NCI-H1436 treated with DMSO at 0.1 percent for 48 hours (cell line): ENCODE data around the gene TLDC2.
"Not testable (repeated sequence)": the region's sequence is repeated elsewhere in the genome, so short reads cannot be mapped to it uniquely, and the experiment has no call there.

Experiments used
- DNase-seq: peaks from one replicate; lab custom pipeline; 2025; lab: John Stamatoyannopoulos, UW

TLDC2 gene

DNA sequence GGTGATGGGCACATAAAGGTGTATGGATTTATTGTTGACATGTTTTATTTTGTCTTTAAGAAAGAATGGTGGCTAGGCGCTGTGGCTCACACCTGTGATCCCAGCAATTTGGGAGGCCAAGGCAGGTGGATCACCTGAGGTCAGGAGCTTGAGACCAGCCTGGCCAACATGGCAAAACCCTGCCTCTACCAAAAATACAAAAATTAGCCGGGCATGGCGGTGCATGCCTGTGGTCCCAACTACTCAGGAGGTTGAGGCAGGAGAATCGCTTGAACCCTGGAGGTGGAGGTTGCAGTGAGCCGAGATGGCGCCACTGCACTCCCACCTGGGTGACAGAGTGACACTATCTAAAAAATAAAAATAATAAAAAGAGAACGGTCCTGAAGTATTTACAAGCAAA is 30.1 kb downstream of the TLDC2 start:
- DNase-seq = not testable (repeated sequence)

DNA sequence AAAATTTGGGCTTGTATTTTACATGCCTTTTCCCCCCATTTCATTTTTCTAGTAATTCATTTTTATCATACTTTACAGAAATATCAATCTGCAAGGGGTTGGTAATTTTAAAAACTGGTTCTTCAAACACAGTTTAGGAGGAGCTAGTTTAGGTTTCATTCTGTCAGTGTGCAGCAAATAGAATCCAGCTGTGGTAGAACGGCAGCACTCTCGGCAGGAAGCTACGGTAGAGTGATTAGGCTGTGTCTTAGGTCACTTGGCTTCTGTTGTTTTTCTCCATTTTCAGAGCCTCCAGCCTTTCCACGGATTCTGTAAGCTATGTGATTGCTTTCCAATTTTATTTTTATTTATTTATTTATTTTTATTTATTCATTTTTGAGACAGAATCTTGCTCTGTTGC is 32.7 kb downstream of the TLDC2 start:
- DNase-seq = no peak

DNA sequence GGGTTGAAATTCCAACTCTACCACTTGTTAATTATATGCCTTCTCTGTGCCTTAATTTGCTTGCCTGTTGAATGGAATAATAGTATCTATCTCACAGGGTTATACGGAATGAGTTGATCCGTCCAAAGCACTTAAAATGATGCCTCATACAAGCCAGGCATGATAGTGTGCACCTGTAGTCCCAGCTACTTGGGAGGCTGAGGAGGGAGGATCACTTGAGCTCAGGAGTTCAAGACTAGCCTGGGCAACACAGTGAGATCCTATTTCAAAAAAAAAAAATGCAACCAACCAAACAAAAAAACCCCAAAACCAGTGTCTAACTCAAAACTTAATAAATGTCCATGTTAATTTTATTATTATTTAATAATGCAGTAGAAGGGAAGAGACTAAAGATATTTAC is 40.3 kb downstream of the TLDC2 start:
- no peak for DNase-seq

DNA sequence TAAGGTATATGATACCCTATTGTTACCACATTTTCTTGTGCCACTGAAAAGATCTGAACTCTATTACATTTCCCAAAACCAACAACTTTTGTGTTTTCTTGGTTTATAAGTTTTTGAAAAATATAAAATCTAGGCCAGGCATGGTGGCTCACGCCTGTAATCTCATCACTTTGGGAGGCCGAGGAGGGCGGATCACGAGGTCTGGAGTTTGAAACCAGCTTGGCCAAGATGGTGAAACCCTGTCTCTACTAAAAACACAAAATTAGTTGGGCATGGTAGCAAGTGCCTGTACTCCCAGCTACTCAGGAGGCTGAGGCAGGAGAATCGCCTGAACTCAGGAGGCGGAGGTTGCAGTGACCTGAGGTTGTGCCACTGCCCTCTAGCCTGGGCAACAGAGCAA is 41.3 kb downstream of the TLDC2 start:
- no peak for DNase-seq

DNA sequence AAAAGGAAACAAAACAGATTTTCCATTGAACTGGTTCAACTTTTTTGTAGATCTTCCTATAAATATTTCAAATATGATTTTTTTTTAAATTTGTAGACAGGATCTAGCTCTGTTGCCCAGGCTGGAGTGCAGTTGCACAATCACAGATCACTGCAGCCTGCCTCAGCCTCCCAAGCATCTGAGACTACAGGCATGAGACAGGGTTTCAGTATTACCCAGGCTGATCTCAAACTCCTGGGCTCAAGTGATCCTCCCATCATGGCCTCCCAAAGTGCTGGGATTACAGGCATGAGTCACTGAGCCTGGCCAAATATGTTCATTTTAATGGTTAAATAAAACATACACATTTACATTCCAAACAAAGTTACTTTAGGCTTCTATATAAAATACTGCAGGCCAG is 42.0 kb downstream of the TLDC2 start:
- DNase-seq = no peak

DNA sequence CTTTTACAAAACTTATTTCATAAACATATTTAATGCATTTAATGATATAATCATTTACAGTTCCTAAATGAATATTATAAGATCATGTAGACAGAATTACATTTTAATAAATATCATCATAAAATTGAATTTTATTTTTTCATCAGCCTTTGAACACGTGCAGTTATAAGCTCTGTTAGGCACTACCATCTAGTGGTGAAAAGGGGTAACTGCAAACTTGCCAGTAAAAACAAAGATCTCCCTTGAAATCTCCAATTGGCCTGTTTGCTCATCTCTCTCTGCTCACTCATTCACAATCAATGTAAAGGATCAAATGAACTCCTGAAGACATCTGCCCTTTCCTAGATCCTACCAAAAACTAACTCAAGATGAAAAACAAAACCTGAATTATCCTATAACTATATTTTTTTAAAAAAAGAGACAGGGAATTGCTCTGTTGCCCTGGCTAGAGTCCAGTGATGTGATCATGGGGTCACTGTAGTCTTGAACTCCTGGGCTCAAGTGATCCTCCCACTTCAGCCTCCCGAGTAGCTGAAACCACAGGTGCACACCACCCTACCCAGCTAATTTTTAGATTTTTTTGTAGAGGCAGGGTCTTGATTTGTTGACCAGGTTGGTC is 43.9 kb downstream of the TLDC2 start:
- DNase-seq = no peak

DNA sequence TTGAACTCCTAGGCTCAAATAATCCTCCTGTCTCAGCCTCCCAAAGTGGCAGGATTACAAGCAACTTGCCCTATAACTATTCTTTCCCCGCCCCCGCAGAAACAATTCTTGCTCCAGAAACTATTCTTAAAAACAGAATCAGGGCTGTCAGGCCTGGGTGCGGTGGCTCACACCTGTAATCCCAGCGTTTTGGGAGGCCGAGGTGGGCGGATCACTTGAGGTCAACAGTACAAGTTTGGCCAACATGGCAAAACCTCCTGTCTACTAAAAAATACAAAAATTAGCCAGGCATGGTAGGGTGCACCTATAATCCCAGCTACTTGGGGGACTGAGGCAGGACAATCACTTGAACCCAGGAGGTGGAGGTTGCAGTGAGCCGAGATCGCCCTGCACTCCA is 44.4 kb downstream of the TLDC2 start:
- DNase-seq = no peak

DNA sequence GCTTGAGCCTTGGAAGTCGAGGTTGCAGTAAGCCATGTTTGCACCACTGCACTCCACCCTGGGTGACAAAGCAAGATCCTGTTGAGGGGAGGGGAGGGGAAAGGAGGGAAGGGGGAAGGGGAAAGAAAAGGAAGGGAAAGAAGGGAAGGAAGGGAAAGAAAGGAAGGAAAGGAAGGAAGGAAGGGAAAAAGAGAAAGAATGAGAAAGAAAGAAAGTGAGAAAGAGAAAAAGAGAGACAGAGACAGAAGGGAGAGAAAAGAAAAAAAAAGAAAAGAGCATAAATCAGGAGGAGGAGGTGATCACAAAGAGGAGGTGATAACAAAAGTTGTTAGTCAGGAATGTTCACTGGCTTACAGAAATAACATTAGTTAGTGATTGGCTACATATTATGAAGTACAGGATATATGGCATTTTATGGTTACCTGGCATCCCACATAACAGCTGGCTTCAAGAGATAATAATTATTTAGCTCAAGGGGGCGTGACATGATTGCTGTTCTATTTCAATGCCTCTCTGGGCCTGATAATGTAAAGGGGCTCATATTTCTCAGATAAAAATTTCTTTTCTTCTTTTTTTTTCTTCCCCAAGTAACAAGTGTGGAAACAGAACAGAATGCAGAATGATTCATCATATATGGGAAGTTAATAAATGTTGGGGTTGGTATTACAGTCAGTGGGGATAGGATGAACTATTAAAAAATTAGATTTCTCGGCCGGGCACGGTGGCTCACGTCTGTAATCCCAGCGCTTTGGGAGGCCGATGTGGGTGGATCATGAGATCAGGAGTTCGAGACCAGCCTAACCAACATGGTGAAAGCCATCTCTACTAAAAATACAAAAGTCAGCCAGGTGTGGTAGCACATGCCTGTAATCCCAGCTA is 48.5 kb downstream of the TLDC2 start:
- DNase-seq = no peak

DNA sequence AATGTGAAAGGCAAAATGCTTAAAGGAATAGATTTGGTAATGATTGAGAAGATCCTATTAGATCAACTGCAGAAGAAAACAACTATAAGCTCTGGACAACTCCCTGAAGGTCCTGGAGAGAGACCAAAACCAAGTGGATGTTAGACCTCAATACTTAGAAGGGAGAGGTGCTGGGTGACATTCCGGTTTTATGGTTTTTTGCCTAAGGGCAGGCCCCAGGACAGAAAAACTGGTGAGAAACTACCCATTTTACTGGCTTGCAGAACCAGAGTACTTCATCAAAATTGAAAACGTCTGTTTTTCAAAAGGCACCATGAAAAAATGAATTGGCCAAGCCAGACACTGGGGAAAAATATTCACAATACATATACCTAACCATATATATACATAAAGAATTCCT is 49.3 kb downstream of the TLDC2 start:
- no peak for DNase-seq

DNA sequence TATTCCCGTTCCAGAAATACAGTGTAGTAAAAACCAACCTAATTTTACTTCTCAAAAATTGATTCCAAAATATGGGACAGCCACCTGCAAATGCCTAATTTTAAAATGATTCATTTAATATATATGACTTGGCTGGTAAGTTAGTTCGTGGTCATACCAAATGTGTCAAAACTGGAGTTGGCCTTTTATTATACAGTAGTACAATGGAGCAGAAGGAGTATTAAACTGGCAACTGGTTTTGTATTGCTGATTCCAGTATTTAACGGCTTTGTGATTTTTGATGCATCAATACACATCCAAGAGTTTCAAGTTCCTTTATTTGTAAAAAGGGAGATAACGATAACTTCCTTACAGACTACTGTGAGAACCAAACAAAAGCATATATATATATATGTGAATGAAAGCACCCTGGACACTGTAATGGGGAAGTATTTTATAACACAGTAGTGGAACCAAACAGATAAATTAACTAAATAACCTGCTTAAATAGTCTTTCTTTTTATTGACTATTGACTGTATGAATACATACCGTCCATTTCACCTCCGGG is 50.8 kb downstream of the TLDC2 start:
- no peak for DNase-seq

DNA sequence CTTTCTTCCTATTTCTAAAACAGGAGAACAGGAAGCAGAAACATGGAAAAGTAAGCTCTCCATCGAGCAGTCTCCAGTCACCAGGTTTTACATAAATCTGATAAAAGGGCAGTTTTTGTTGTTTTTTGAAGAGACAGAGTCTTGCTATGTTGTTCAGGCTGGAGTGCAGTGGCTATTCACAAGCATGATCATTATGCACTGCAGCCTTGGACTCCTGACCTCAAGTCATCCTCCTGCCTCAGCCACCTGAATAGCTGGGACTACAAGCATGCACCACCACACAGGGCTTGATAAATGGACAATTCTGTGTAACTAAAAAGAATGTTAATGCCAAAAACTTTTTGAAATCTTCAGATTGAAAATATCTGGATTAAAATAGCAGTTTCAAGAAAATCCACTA is 51.8 kb downstream of the TLDC2 start:
- no peak for DNase-seq

DNA sequence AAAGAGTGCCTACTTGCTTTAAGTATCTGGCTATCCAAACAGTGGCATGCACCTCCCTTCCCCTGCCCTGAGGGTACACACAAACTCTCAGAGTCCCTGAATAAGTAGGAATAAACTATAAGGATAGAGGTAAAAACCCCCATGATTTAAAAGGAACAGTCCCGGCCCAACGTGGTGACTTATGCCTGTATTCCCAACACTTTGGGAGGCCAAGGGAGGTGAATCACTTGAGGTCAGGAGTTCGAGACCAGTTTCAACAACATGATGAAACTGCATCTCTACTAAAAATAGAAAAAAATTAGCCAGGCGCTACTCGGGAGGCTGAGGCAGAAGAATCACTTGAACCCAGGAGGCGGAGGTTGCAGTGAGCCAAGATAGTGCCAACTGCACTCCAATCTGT is 53.4 kb downstream of the TLDC2 start:
- DNase-seq = no peak

DNA sequence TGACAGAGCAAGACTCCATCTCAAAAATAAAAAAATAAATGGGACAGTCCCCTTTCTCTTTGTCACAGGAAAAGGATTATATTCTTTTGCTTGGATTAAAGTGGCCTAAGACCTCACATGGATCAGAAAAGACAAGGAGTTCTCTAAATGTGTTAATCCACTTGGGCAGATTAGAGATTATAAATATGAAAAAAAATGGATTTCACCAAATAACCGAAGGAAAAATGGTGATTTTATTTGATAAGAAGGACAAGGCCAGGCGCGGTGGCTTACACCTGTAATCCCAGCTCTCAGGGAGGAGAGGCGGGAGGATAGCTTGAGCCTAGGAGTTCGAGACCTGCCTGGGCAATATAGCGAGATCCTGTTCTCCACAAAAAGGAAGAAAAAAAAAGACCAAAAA is 53.8 kb downstream of the TLDC2 start:
- no peak for DNase-seq

DNA sequence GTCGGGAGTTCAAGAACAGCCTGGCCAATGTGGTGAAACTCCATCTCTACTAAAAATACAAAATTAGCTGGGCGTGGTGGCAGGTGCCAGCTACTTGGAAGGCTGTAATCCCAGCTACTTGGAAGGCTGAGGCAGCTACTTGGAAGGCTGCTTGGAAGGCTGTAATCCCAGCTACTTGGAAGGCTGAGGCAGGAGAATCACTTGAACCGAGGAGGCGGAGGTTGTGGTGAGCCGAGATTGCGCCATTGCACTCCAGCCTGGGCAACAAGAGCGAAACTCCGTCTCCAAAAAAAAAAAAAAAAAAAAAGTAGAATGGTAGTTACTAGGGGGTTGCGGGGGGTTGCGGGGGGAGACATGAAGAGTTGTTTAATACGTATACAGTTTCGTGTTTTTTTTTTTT is 56.1 kb downstream of the TLDC2 start:
- DNase-seq = not testable (repeated sequence)

DNA sequence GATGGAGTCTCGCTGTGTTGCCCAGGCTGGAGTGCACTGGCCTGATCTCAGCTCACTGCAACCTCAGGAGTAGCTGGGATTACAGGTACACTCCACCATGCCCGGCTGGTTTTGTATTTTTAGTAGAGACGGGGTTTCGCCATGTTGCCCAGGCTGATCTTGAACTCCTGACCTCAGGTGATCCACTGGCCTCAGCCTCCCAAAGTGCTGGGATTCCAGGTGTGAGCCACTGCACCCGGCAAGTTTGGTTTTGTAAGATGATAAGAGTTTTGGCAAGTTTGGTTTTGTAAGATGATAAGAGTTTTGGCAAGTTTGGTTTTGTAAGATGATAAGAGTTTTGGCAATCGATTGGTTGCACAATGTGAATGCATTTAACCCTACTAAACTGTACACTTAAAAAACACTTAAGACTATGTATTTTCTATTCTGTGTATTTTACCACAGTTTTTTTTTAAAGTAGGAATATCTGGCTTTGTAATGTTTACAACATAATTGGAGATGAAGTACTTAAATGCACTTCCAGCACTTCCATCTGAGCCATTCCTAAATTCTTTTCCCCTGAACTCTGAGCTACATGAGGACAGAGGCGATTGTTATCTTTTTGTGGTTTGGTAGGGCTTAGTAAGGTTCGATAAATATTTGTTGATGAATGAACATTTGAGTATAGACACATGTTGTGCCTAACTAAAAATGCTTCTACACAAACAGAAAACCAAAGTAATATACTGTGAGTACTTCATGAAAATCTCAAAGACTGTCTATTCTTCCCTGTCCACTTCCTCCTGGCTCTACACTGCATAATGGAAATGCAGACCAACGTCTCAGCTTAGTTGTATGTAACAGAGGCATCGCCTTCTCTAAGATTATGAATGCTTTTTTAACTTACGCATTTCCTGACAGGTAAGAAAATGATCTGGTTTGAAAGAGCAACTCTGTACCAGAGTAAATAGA is 56.8 kb downstream of the TLDC2 start:
- no peak for DNase-seq

DNA sequence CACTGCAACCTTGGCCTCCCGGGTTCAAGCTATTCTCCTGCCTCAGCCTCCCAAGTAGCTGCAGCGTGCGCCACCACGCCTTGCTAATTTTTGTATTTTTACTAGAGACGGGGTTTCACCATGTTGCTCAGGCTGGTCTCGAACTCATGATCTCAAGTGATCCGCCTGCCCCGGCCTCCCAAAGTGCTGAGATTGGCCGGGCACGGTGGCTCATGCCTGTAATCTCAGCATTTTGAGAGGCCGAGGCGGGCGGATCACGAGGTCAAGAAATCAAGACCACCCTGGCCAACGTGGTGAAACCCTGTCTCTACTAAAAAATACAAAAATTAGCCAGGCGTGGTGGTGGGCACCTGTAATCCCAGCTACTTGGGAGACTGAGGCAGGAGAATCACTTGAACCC is 57.6 kb downstream of the TLDC2 start:
- not testable (repeated sequence) for DNase-seq

DNA sequence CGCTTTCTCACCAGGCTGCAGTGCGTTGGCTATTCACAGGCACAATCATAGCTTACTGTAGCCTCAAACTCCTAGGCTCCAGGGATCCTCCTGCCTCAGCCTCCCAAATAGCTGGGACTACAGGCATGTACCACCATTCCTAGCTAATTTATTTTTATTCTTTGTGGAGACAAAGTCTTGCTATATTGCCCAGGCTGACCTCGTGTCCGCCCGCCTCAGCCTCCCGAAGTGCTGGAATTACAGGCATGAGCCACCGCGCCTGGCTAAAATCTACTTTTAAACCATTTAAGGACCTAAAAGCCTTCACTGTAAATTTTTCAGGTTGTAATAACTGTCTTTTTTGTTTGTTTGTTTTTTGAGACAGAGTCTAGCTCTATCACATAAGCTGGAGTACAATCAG is 60.4 kb downstream of the TLDC2 start:
- no peak for DNase-seq

DNA sequence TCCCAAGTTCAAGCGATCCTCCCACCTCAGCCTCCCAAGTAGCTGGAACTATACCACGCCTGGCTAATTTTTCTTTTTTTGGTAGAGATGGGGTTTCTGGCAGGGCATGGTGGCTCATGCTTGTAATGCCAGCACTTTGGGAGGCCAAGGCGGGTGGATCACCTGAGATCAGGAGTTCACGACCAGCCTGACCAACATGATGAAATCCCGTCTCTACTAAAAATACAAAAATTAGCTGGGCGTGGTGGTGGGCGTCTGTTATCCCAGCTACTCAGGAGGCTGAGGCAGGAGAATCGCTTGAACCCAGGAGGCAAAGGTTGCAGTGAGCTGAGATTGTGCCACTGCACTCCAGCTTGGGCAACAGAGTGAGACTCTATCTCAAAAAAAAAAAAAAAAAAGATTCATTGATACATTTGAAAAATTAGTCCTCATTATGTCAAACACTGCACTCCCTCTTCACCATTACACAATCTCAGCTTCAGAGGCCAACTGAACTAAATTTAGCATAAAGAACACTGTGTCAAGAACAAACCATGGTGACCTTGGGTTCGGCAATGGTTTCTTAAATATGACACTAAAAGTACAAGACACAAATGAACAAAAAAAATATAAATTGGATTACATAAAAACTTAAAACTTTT is 60.9 kb downstream of the TLDC2 start:
- not testable (repeated sequence) for DNase-seq

DNA sequence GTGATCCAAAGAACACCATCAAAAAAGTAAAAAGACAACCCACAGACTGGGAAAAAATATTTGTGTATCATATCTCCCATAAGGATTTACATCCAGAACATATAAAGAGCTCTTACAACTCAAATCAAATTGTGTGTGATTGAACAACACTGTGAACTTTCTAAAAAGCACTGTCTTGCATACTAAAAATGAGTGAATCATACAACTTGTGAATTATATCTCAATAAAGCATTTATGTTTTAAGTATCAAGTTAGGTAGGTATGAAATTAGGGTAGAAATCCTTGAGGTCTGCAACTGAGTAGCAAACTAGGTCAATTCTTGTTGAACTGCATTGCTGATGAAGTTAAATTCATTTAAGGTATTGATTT is 61.4 kb downstream of the TLDC2 start:
- no peak for DNase-seq

DNA sequence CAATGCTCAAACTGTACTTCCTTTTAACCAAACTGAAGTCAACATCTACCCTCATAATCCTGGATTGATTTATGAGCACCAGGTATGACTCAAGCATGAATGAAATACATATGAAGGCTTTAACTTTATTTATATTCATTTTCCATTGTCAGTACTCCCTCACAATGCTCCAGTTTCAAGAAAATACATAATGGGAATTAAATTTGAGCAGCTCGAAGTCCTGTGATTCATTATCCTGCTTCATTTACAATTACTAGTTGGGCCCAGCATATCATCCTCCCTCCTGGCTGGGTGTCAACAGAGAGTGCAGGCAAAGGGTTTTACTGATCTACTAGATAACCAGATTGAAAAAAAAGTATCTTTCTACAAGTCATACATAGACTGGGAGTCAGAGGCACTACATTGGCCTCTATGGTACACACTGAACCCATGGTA is 65.5 kb downstream of the TLDC2 start:
- DNase-seq = no peak
